H54 (cell line): ENCODE data around the gene PACS2.

Experiments used
- DNase-seq: peaks from one replicate; pipeline ENCODE4 v3.0.0; 2011; ENCODE audit warnings: low spot score, mixed read lengths; ENCODE audit not compliant: insufficient read length
- FAIRE-seq: peaks from 3 replicates; lab custom pipeline; 2011; peaks lifted over from hg19 to GRCh38; lab: Jason Lieb, UNC
- POLR2A ChIP-seq: IDR thresholded peaks from 2 replicates; pipeline ENCODE4 v1.6.1; 2011; ENCODE audit warnings: low read depth, mild to moderate bottlenecking, low read length

PACS2 gene

GRCh38 chr14:105313381-105314286 is 914 bp upstream of the PACS2 start:
- no peak for TF ChIP-seq POLR2A
- no peak for DNase-seq
- FAIRE-seq: no peak

DNA sequence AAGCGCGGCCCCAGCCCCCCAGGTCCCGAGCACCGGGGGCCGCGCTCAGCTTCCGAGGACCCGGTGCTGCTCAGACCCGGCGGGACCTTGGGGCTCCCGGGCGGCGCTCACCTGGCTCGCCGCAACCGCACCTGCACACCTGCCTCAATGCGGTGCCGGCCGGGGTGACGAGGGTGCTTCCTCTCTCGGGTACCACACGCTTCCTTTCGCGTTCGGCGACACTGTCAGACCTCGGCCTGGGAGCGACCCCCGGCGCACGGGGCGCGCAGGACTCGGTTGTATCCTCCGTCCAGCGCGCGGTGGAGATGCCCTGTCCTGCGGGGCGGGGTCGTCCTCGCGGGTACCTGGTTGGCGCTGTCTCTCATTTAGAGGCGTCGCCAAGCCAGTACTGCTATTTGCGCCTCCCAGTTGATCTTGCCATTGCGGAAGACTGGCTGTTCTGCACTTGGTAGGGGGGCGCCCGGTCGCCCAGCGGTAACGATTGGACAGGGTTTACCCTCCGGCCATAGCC is 718 bp downstream of the PACS2 start:
- DNase-seq (no peak), FAIRE-seq (no peak)
- no peak for TF ChIP-seq POLR2A

DNA sequence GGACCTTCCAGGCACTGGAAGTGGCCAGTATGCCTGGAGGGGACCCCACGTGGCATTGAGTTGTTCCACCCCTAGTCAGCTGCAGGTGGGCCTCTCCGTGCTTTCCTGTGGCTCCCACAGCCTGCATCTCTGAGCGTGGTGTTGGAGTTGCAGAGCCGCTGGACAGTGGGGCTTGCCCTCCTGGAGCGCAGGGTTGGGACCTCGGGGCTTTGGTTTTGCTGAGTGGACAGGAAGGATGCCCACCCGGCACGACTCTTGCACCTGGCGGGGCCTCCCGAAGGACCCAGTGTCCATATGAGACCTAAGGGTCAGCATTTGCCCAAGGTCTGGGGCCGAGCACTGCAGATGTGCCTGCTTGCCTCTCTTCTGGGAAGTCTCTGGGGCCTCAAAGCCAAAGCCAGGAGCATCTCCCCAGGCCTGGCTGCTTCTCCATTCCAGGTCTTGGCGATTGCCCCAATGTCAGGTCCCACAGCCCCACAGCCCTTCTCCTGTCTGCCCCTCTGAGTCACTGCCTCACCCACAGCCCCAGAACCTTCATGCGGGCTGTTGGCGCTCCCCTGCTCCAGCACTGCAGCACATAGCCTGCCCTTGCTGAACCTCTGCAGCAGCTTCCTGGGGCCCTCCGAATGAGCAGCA is 1.5 kb downstream of the PACS2 start:
- DNase-seq: peak; percentile 59
- FAIRE-seq: no peak
- TF ChIP-seq POLR2A: no peak

GRCh38 chr14:105316577-105316941 is 2.0 kb downstream of the PACS2 start:
- DNase-seq (no peak), FAIRE-seq (no peak)
- TF ChIP-seq POLR2A: no peak

GRCh38 chr14:105316968-105317510 is 2.5 kb downstream of the PACS2 start:
- no peak for DNase-seq
- no peak for FAIRE-seq
- TF ChIP-seq POLR2A: no peak

DNA sequence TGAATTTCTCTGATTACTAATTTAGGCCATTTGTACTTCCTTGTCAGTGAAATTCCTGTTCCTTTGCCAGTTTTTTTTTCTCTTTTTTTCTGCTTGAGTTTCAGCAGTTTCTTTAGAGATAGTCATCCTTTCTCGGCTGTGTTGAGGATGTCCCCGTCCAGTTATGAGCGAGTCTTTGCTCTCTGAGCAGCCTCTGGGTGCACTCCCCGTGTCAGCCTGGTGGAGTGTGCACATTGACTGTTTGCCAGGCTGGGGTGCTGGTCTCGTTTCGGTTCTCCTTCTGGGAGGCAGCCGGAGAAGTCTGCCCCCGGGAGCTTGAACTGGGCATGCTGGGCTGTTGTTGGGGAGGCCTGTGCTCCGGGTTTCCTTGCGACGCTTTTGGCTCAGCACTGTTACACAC is 3.0 kb downstream of the PACS2 start:
- no peak for TF ChIP-seq POLR2A
- no peak for FAIRE-seq
- peak; percentile 56 for DNase-seq

DNA sequence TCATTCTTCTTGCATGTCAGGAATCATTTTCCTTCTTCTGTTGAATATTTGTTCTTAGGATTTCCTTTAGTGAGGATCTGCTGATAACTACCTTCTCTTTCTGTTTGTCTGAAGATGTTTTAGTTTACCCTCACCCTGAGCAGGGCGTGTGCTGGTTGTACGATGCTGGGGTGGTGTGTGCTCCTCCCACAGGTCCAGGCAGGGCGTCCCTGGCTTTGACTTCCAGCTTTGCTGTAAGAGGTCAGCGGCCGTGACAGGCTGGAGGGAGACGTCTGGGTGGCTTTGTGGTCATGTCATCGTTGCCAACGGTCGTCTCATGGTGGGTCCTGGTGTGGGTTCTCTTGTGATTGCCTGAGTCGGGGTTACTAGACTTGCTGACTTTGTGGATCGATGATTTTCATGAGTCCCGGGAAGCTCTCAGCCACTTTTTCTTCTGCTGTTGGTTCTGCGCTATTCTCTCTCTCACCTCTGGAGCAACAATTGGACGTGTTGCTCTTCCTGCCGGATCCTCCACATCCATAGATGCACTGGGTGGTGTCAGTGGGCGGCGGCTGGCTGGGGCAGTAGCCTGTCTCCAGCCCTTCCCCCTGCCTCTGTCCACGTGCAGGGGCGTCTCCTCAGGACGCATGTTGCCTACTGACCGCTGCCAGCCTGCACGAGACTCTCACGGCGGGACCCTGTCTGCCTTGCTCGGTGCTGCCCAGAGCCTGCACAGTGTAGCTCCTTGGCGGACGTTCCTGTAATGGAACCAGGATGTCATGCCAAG is 8.4 kb downstream of the PACS2 start:
- FAIRE-seq: no peak
- no peak for TF ChIP-seq POLR2A
- no peak for DNase-seq

- FAIRE-seq (no peak), DNase-seq (no peak)
- no peak for TF ChIP-seq POLR2A
Observed at GRCh38 chr14:105323663-105324062, 9.1 kb downstream of the PACS2 start.

GRCh38 chr14:105324080-105324778 is 9.7 kb downstream of the PACS2 start:
- DNase-seq (no peak), FAIRE-seq (no peak)
- TF ChIP-seq POLR2A: no peak

- TF ChIP-seq POLR2A: no peak
- FAIRE-seq (no peak), DNase-seq (no peak)
Observed at GRCh38 chr14:105324871-105325270, 10.3 kb downstream of the PACS2 start.

DNA sequence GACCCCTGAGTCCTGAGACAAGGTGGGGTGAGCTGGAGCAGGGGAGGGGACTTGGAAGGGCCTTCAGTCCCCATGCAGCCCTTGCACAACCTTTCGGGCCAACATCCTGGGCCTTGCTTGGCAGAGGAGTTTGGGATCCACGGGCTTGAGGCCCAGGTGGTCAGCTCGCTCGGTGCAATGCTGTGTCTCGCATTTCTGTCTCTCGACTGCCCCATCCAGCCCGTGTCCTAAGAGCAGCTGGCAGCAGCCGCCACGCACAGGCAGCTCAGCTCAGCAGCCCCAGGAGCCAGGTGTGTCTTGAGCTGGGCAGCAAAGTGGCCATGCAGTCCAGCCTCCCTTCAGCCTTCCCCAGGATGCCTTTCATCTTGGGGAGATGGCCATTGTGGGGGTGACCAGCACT is 10.8 kb downstream of the PACS2 start:
- TF ChIP-seq POLR2A: no peak
- FAIRE-seq (no peak), DNase-seq (no peak)

DNA sequence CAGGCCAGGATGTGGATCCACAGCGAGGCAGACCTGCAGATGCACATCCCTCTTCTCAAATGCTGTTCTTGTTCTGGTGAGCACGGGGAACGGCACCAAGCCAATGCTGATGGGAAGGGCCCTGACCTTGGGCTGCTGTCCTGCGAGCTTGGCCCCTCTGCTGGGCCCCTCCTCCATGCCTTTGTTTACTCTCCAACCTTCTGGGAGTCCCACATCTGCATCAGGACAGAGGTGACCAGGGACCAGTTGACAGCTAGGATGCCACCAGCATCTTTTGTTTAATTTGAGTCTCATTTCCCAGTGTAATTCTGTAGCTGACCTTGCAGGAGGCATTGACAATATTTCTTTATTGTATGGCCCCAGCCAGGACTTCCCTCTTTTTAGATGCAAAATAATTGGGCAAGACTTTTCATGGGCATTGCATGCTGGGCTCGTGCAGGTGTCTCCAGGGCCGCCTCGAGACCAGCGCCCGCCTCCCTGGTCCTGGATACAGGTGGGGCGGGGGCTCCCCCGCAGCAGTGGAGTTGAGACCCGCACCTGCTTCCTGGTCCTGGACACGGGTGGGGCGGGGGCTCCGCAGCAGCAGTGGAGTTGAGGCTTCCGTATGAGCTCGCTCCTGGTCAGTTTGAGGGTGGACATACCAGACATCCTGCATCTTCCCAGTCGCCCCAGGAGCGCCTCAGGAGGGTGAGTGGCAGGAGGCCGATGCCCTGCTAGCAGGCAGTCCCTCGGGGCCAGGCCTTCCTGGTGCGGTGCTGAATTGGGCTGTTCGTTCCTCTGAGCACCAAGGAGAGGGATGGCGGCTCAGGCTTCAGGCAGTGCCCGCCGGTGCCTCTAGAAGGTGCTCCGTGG is 11.4 kb downstream of the PACS2 start:
- DNase-seq (no peak), FAIRE-seq (no peak)
- TF ChIP-seq POLR2A: no peak

GRCh38 chr14:105326568-105326867 is 12.0 kb downstream of the PACS2 start:
- TF ChIP-seq POLR2A: no peak
- no peak for FAIRE-seq
- DNase-seq: no peak
